BE2C (cell line): ENCODE data around the gene RNF213.

Experiments used
- DNase-seq: peaks from one replicate; pipeline ENCODE4 v3.0.0-alpha.2; 2020
- H3K27me3 ChIP-seq: fragments of 250-450 bp; sonication (Bioruptor Pico); 2 replicates; pipeline ENCODE4 v1.5.1; 2020; ENCODE audit warnings: mild to moderate bottlenecking
- H3K36me3 ChIP-seq: fragments of 250-450 bp; sonication (Bioruptor Pico); 2 replicates; pipeline ENCODE4 v1.5.1; 2020; ENCODE audit warnings: mild to moderate bottlenecking
- H3K4me1 ChIP-seq: fragments of 250-450 bp; sonication (Bioruptor Pico); 2 replicates; pipeline ENCODE4 v1.5.1; 2020
- H3K4me3 ChIP-seq: 2 replicates; pipeline ENCODE4 v1.5.1; 2011; ENCODE audit warnings: low read depth, low read length
- H3K9me3 ChIP-seq: fragments of 250-450 bp; sonication (Bioruptor Pico); 2 replicates; pipeline ENCODE4 v1.5.1; 2020
- CTCF ChIP-seq: IDR thresholded peaks from 2 replicates; pipeline ENCODE4 v1.5.1; 2012; ENCODE audit warnings: mild to moderate bottlenecking, low read depth, low read length

RNF213 gene

DNA sequence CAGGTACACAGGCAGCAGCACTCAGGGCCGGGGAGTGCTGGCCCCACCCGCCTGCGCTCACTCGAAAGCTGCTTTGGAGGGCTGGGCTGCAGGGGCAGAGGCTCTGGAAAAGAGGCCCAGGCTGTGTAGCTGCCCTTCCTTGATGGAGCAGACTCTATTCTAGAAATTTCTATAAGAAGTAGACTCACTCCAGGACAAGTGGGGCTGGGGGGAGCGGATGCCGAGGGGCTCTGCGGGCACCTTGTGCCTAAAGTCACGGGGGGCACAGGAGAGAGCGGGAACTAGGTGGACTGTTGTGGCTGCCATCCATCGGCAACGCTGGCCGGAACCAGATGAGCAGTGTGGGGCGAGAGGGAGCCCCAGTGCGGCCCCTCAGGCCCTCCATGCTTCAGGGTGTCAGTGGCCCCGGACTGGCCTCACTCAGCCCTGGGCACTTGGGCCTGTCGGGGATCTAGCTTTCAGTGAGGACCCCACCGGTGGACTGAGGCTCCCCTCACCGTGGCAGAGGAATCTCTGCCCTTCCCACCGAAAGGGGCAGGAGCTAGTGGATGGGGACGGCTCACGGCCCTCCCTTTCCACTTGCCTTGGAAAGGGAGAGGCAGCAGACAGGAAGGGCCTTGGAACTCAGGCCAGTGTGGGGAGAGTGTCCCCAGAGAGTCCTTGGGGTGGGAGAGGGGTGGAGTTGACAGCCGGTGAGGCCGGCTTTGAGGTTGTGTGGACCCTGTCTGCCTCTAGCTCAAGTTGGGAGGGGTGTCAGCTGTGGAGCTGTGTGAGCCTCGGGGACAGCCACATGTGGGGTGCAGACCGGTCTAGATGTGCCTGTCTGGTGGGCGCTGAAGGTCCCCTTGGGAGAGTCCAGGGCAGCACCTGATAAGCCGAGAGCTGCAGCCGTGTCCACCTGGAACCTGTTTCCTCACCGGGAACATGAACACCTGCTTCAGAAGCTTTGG, 170.9 kb downstream of the RNF213 start:
- no peaks in the 10 kb centered on the region for H3K27me3 ChIP-seq
- no peaks in the 10 kb centered on the region for H3K4me1 ChIP-seq
- DNase-seq: no peak
- H3K9me3 ChIP-seq: no peaks in the 10 kb centered on the region
- H3K4me3 ChIP-seq: no peak overlapping the region
- no peaks in the 10 kb centered on the region for H3K36me3 ChIP-seq
- no peak for TF ChIP-seq CTCF

DNA sequence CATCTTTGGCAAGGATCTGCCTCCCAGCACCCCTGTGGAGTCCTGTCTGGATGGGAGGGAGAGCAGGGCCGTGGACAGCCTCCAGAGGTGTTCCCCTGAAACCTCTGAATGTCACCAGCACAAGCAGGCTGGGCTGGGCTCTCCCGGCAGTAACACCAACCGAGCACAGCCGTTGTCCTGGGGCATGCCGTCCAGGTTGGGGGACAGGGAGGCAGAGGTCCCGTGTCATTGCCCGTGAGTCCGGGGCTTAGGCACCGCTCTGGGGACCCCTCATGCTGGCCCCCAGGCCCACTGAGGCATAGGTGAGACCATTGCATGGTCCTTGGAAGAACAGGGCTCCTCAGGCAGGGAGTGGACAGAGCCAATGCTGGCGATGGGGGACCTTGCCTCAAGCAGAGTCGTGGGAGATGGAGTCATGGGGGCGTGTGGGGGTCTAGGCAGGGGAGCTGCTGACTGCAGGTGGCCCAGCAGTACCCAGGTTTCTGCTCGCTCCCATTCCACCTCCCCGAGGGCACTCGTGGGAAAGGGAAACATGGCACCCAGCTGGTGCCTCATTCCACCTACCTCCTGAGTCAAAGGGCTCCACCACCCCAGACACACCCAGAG, 171.8 kb downstream of the RNF213 start:
- no peaks in the 10 kb centered on the region for H3K4me1 ChIP-seq
- H3K4me3 ChIP-seq: no peak overlapping the region
- no peak for DNase-seq
- no peak for TF ChIP-seq CTCF
- no peaks in the 10 kb centered on the region for H3K36me3 ChIP-seq
- no peaks in the 10 kb centered on the region for H3K9me3 ChIP-seq
- H3K27me3 ChIP-seq: no peaks in the 10 kb centered on the region

- no peak for DNase-seq
- no peaks in the 10 kb centered on the region for H3K4me1 ChIP-seq
- no peaks in the 10 kb centered on the region for H3K9me3 ChIP-seq
- H3K36me3 ChIP-seq: no peaks in the 10 kb centered on the region
- no peaks in the 10 kb centered on the region for H3K27me3 ChIP-seq
- no peak overlapping the region for H3K4me3 ChIP-seq
- no peak for TF ChIP-seq CTCF
Observed at GRCh38 chr17:80432961-80433550, 172.4 kb downstream of the RNF213 start.

DNA sequence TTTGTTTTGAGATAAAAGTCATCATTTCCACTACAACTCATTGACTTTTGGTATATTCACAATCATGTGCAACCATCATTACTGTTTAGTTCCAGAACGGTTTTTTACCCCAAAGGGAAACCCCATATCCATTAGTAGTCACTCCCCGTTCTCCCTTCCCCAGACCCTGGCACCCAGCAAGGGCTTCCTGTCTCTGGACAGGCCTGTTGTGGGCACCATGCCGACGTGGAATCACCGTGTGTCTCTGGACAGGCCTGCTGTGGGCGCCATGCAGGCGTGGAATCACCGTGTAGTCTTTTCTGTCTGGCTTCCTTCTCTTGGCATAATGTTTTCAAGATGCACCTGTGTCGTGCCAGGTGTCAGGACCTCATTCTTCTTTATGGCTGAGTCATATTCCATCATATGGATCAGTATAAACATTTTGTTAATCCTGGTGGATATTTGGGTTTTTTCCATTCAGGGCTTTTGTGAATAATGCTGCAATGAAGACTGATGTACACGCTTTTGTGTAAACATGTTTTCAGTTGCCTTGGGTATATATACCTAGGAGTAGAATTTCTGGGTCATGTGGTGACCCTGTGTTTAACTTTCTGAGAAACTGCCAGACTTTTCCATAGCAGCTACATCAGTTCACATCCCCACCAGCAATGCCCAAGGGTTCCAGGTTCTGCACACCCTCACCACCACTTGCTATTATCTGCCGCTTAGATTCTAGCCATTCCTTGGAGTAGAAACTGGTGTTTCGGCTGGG, 173.4 kb downstream of the RNF213 start:
- H3K4me3 ChIP-seq: no peak overlapping the region
- no peak for TF ChIP-seq CTCF
- no peaks in the 10 kb centered on the region for H3K36me3 ChIP-seq
- no peaks in the 10 kb centered on the region for H3K27me3 ChIP-seq
- H3K4me1 ChIP-seq: no peaks in the 10 kb centered on the region
- no peak for DNase-seq
- H3K9me3 ChIP-seq: no peaks in the 10 kb centered on the region

GRCh38 chr17:80437532-80437931, 176.9 kb downstream of the RNF213 start:
- H3K27me3 ChIP-seq: no peaks in the 10 kb centered on the region
- H3K36me3 ChIP-seq: no peaks in the 10 kb centered on the region
- no peaks in the 10 kb centered on the region for H3K9me3 ChIP-seq
- no peak for DNase-seq
- H3K4me1 ChIP-seq: no peaks in the 10 kb centered on the region
- no peak for TF ChIP-seq CTCF
- no peak overlapping the region for H3K4me3 ChIP-seq
